GM12878 (cell line): ENCODE measurements around the gene MYD88. TPM values are rescaled to one million over a fixed set of nuclear protein-coding genes. Genes with fewer than 3 reads are reported as not detected.

Experiments
- ATAC-seq: fragments of 200-7000 bp; cut with Tn5 transposase; 3 replicates; pipeline ENCODE4 v1.9.1; 2020; ENCODE audit warnings: mild to moderate bottlenecking, moderate library complexity
- BruUV-seq: library from RNA; stranded (reverse); fragments of 400-500 nt; replicated peaks from 2 replicates; lab custom pipeline; 2021; lab: Mats Ljungman, UMichigan
- CTCF ChIA-PET: fragments of 300-600 bp; sonication (Branson Sonifier 250); formaldehyde crosslinking; extraction: SDS; loops from one replicate; lab custom pipeline; 2021; ENCODE audit warnings: inconsistent platforms; lab: Yijun Ruan, JAX
- POLR2A ChIA-PET: fragments of 350-600 bp; formaldehyde crosslinking; extraction: SDS; loops from one replicate; lab custom pipeline; 2021; ENCODE audit warnings: inconsistent platforms; lab: Charles Lee
- RAD21 ChIA-PET: fragments of 300-600 bp; sonication (Branson Sonifier 250); formaldehyde crosslinking; loops from one replicate; lab custom pipeline; 2023; ENCODE audit warnings: antibody characterized with exemption; ENCODE audit not compliant: unreplicated experiment; lab: Charles Lee
- SMC1A ChIA-PET: fragments of 300-600 bp; sonication (Branson Sonifier 250); formaldehyde crosslinking; loops from one replicate; lab custom pipeline; 2023; ENCODE audit not compliant: unreplicated experiment, uncharacterized antibody; lab: Charles Lee
- DNase-seq: peaks from one replicate; pipeline ENCODE4 v3.0.0-alpha.2; 2011; ENCODE audit warnings: low read depth, low spot score
- FAIRE-seq: peaks from 3 replicates; lab custom pipeline; 2011; peaks lifted over from hg19 to GRCh38; lab: Jason Lieb, UNC
- H2AFZ ChIP-seq: 2 replicates; pipeline ENCODE4 v1.6.0; 2011; ENCODE audit warnings: low read depth, low read length, control low read depth; ENCODE audit not compliant: control insufficient read depth
- H3K27ac ChIP-seq: 2 replicates; pipeline ENCODE4 v1.5.1; 2011; ENCODE audit warnings: control low read depth; ENCODE audit not compliant: control insufficient read depth, insufficient read depth
- H3K27me3 ChIP-seq, 2 experiments: replicated peaks in 1 of 2; 2 replicates each; pipeline versions ENCODE4 v1.6.0 to v1.6.1; 2011; ENCODE audit warnings: low read length in 1 of 2; ENCODE audit not compliant: control insufficient read depth in 2 of 2, insufficient read depth in 2 of 2
- H3K36me3 ChIP-seq, 2 experiments: 2 replicates each; pipeline ENCODE4 v1.5.1; 2011; ENCODE audit warnings: low read length in 1 of 2; ENCODE audit not compliant: control insufficient read depth in 2 of 2, insufficient read depth in 2 of 2
- H3K4me1 ChIP-seq: 2 replicates; pipeline ENCODE4 v1.6.1; 2011; ENCODE audit warnings: mild to moderate bottlenecking, low read length, moderate library complexity, mixed read lengths; ENCODE audit not compliant: control insufficient read depth, insufficient read depth
- H3K4me2 ChIP-seq: 2 replicates; pipeline ENCODE4 v1.6.0; 2011; ENCODE audit warnings: control low read depth; ENCODE audit not compliant: control insufficient read depth, insufficient read depth
- H3K4me3 ChIP-seq: fragments of 200-600 bp; sonication (generic); 2 replicates; pipeline ENCODE4 v1.5.1; 2016
- H3K79me2 ChIP-seq: 2 replicates; pipeline ENCODE4 v1.6.0; 2011; ENCODE audit warnings: low read length; ENCODE audit not compliant: control insufficient read depth, insufficient read depth
- H3K9ac ChIP-seq: 2 replicates; pipeline ENCODE4 v1.8.0; 2011; ENCODE audit warnings: low read length, control low read depth, mixed read lengths; ENCODE audit not compliant: control insufficient read depth, insufficient read depth
- H3K9me3 ChIP-seq: replicated peaks from 3 replicates; pipeline ENCODE4 v1.5.1; 2011; ENCODE audit warnings: mild to moderate bottlenecking, low read length; ENCODE audit not compliant: control insufficient read depth, insufficient read depth
- H4K20me1 ChIP-seq: 2 replicates; pipeline ENCODE4 v1.6.0; 2011; ENCODE audit not compliant: control insufficient read depth, insufficient read depth
- EED ChIP-seq: sonication (generic); IDR thresholded peaks from 2 replicates; pipeline ENCODE4 v1.6.1; 2016; ENCODE audit warnings: antibody characterized with exemption, low read depth
- EZH2 ChIP-seq: IDR thresholded peaks from 2 replicates; pipeline ENCODE4 v1.6.1; 2012; ENCODE audit warnings: low read depth, mild to moderate bottlenecking, control low read depth, inconsistent platforms, low read length, borderline replicate concordance; ENCODE audit not compliant: control insufficient read depth
- NFIC ChIP-seq: IDR thresholded peaks from 2 replicates; pipeline ENCODE4 v1.6.1; 2012; ENCODE audit warnings: low read depth, mild to moderate bottlenecking, inconsistent platforms, low read length, moderate library complexity
- RELA ChIP-seq: fragments of 450-650 bp; IDR thresholded peaks from 2 replicates; pipeline ENCODE4 v1.8.0; 2014; ENCODE audit warnings: borderline replicate concordance; ENCODE audit not compliant: partially characterized antibody
- SPI1 ChIP-seq: IDR thresholded peaks from 2 replicates; pipeline ENCODE4 v1.6.1; 2011; ENCODE audit warnings: low read depth, mild to moderate bottlenecking, low read length, moderate library complexity, borderline replicate concordance; ENCODE audit not compliant: insufficient read depth
- TCF7 ChIP-seq: IDR thresholded peaks from 2 replicates; pipeline ENCODE4 v1.6.1; 2014; ENCODE audit warnings: antibody characterized with exemption, borderline replicate concordance
- WGBS: methylation state at CpG from one replicate; pipeline ENCODE4 v1.1.6; 2016; ENCODE audit warnings: low lambda C conversion rate; ENCODE audit not compliant: insufficient replicate concordance, insufficient coverage; ENCODE audit errors: missing lambda C conversion rate; 5-methylcytosine and 5-hydroxymethylcytosine counted together
- in situ Hi-C: fragments of 300-500 bp; cut with MboI; formaldehyde crosslinking; loops from 9 replicates; pipeline ENCODE4 v1.14.3; 2018; ENCODE audit warnings: mixed read lengths
- intact Hi-C: fragments of 100-400 bp; cut with micrococcal nuclease; formaldehyde crosslinking; loops from one replicate; pipeline ENCODE4 v1.14.2; 2022; ENCODE audit not compliant: unreplicated experiment
- polyA plus RNA-seq, 11 experiments: library from polyadenylated mRNA; depleted of rRNA in 4 of 11; unstranded in 6 of 11; stranded (reverse) in 5 of 11; fragments of >200 nt; fragmentation: Nextera tagmentation in 4 of 11; fragmentation: Illumina TruSeq in 1 of 11; extraction: Ambion mirVana in 4 of 11; extraction: Trizol in 1 of 11; gene quantifications; 1 replicate in 1 of 11; 2 replicates in 10 of 11; pipeline versions ENCODE4 v1.2.1 to v1.2.3, GENCODE V29; 2011 to 2016; ENCODE audit warnings: inconsistent platforms in 2 of 11, missing spikeins in 2 of 11, low read depth in 1 of 11
- total RNA-seq, 4 experiments: library from RNA; depleted of rRNA in 3 of 4; stranded (reverse); fragments of >200 nt in 3 of 4; fragmentation: Illumina TruSeq in 1 of 4; extraction: Trizol in 1 of 4; gene quantifications; 2 replicates each; pipeline versions ENCODE4 v1.2.1 to v1.2.3, GENCODE V29; 2013 to 2021

MYD88 gene
- total and polyA plus RNA-seq, 10 of the 15 experiments (the other 5 are each of a cell fraction or from before 2014, with no cell fraction given): 5.5 to 84.8 (median 67.5) TPM

GRCh38 chr3:38117163-38117716, 21.2 kb upstream of the MYD88 start:
- TF ChIP-seq SPI1: no peak
- no peak for TF ChIP-seq EED
- no peak for TF ChIP-seq NFIC
- no peak for TF ChIP-seq TCF7
- TF ChIP-seq RELA: no peak
- TF ChIP-seq EZH2: no peak
- TF ChIP-seq, all 136 proteins: peak for 0
- H2AFZ ChIP-seq: no peak overlapping the region
- no peak overlapping the region for H3K4me2 ChIP-seq
- WGBS: 86% methylated on average over 10 of the region's 10 CpGs
- H3K79me2 ChIP-seq: no peaks in the 10 kb centered on the region
- no peaks in the 10 kb centered on the region; a peak in 1 of 4 replicates for H3K27me3 ChIP-seq
- no peaks in the 10 kb centered on the region for H4K20me1 ChIP-seq
- ChIA-PET SMC1A (interaction anchor here (1.2 to 4.0 kb wide), 3 partner anchors 15 to 183 kb away, joined by 3 to 20 read pairs (median 5); no protein-coding TSS in a partner anchor), POLR2A (no interaction called here), CTCF (interaction anchor here (0.8 to 5.7 kb wide), 13 partner anchors 11 to 363 kb away, joined by 3 to 42 read pairs (median 3); partner anchors contain the start of genes ACAA1 and SLC22A14), RAD21 (interaction anchor here (1.1 to 1.7 kb wide), 4 partner anchors 9 to 229 kb away, joined by 3 to 6 read pairs (median 3); partner anchors contain the start of gene XYLB)
- BruUV-seq: no TSS peak
- ATAC-seq: no peak
- H3K36me3 ChIP-seq: peaks cover 0 to 8% of the 10 kb centered on the region in 2 experiments; a peak in 3 of 4 replicates
- in situ Hi-C loops (loop anchor here (5.0 kb wide), 1 partner anchor 365 kb away; no protein-coding TSS in a partner anchor), intact Hi-C loops (loop anchor here (5.0 kb wide), 4 partner anchors 120 to 230 kb away; partner anchors contain the start of genes SLC22A14 and XYLB)
- no peak overlapping the region for H3K4me3 ChIP-seq
- no peak overlapping the region for H3K27ac ChIP-seq
- no peak for DNase-seq
- FAIRE-seq: no peak
- peaks cover 6% of the 10 kb centered on the region; the same call in 1 of the 2 replicates for H3K4me1 ChIP-seq
- no peaks in the 10 kb centered on the region for H3K9me3 ChIP-seq
- no peak overlapping the region for H3K9ac ChIP-seq
